Stimulated activated CD4-positive, alpha-beta T cell treated with anti-CD3 and anti-CD28 coated beads, Interleukin-2, amount 100 ng/mL, for 4 hours (primary cell): ENCODE data around the gene PARM1.

Experiments used
- DNase-seq: peaks from one replicate; pipeline ENCODE4 v3.0.0-alpha.2; 2020; ENCODE audit warnings: low read depth

The PARM1 gene

DNA sequence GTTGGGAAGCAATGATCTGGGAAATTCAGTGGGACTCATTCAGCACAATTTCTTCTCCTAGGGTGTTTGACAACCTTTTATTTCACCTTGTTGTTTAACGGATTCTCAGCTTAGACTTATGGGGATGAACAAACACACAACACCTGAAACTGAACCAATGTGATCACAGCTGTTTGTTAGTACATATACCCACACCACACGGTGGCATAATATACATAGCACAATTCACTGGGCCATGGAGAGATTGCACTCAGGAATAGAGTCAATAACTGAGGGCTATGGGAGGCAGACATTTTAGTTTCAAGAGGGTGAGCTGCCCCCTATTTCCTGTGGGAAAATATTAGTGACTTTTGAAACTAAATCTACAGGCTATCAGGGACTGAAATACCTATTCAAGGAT is 148.0 kb downstream of the PARM1 start:
- no peak for DNase-seq

DNA sequence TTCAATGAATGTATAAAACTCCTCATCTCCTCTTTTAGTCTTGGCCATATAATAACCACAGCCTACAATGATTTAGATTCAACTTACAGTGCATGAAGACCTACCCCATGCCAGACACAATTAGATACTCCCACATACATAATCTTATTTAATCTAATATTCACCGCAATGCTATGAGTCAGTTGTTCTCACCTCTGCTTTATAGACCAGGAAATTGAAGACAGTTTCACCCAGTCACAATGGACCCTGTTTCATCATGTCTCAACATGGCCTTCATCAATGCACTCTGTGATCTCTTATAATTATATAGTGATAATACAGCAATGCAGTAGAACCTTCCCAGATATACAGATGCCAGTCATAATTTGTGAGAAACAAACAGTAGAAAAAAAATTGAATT is 148.6 kb downstream of the PARM1 start:
- no peak for DNase-seq

DNA sequence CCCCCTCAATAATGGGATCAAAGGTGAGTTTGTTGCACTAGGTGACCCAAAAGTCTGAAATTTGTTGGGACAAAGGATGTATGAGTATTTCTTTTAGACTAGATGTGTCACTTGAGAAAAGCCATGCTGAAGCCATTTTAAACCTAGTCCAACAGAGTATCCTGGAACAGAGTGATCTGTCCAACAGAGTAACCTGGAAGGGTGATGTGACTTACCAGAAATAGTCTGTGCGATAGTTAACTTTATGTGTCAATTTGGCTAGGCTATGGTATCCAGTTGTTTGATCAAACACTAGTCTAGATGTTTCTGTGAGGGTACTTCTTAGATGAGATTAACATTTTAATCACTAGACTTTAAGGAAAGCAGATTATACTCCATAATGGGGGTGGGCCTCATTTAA is 154.5 kb downstream of the PARM1 start:
- no peak for DNase-seq

DNA sequence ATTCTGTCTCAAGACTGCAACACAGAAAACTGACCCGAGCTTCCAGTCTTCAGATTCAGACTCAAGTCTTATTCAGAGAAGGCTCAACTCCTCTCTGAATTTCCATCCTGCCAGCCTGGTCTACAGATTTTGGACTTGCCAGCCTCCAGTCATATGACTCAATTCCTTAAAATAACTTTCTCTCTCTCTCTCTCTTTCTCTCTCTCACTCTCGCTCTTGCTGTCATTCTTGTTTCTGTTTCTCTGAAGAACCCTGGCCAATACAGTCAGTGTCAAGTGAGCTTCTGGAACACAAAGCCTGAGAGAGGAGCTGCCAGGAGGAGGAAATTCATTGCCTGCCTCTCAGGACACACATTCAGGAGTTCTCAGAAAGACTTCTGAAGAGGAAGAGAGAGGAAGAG is 154.9 kb downstream of the PARM1 start:
- no peak for DNase-seq

DNA sequence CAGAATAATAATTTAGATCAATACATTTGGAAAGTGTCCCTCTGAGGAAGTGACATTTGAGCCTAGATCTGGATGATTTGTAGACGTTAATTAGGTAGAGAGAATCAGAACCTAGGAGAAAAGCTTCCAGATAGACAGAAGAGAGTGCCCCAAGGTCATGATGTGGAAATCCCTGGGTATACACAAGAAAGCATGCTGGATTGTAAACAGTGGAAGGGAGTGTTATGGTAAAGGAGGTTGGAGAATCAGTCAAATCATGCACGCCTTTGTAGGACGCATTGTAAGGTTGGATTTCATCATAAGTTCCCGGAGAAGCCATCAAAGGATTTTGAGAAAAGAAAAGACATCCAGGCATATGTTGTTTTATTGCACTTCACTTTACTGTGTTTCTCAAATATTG is 156.3 kb downstream of the PARM1 start:
- DNase-seq: no peak

DNA sequence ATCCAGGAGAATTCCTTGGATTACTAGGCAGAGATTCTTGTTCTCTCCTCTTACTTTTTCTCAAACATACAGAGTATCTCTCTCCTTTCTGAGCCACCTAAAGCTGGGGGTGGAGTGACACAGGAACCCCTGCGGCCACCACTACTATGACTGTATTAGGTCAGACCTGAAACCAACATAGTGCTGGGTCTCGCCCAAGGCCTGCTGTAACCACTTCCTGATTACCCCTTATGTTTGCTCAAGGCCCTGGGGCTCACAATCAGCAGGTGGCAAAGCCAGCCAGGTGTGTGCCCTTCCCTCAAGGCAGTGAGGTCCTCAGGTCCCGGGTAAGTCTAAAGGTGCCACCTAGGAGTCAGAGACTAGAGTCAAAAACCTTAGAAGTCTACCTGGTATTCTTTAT is 166.4 kb downstream of the PARM1 start:
- DNase-seq: no peak
